Uterus (tissue), 2 donors: ENCODE measurements around the gene UFD1.

Experiments
- CTCF ChIP-seq, 4 experiments: fragments of 200-600 bp in 2 of 4; fragments of 450-650 bp in 2 of 4; sonication (generic) in 2 of 4; IDR thresholded peaks; one replicate each; pipeline ENCODE4 v1.5.1; 2016 to 2019; ENCODE audit warnings: antibody characterized with exemption in 4 of 4, mild to moderate bottlenecking in 2 of 4, moderate library complexity in 1 of 4
- POLR2A ChIP-seq, 2 donors: fragments of 450-650 bp; IDR thresholded peaks; one replicate each; pipeline ENCODE4 v1.6.1; 2016; ENCODE audit warnings: antibody characterized with exemption in 2 of 2, mild to moderate bottlenecking in 1 of 2, moderate library complexity in 1 of 2

DNA sequence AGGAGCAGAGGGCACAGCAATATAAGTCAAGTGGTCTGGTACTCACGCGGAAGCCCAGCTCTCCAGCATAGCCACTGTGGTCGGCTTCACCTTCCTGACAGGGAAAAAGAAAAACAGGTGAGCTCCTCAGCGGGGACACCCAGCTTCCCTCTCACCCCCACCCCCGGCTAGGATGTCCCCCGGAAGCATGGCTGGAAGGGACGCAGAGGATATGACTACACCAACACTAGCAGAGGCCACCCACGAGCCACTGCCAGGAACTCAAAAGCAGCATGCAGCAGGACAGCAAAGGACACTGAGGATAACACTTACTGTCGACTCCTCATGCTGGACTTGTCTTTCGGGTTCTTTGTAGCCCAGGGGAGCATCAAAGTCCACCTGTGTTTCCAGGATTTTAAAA is 22.5 kb downstream of the UFD1 start:
- TF ChIP-seq POLR2A (IDR thresholded peaks at IDR 0.05): no peak
- no peak for TF ChIP-seq CTCF (IDR thresholded peaks at IDR 0.05)
